Measurements from ENCODE around the gene KIZ. TPM values are rescaled to one million over a fixed set of nuclear protein-coding genes. Genes with fewer than 3 reads are reported as not detected.

KIZ gene
- total RNA-seq, 1 experiment from 2014 or later = 17.6 TPM

GRCh38 chr20:21103582-21104465, 22.1 kb upstream of the KIZ start:
- Histone ChIP-seq H3K27me3 (ENCODE audit: insufficient read depth, low read length) (no peaks in the 10 kb centered on the region), H3K4me1 (ENCODE audit: control insufficient read depth in 1 of 2, insufficient read depth in 2 of 2, low read length in 2 of 2) (no peaks in the 10 kb centered on the region), H3K27ac (ENCODE audit: low read depth, low read length) (no peak overlapping the region), H3K9ac (ENCODE audit: low read length) (no peak overlapping the region), H3K36me3 (ENCODE audit: control insufficient read depth in 1 of 2, insufficient read depth in 2 of 2, low read length in 2 of 2) (no peaks in the 10 kb centered on the region), H3K79me2 (ENCODE audit: insufficient read depth, low read length) (no peaks in the 10 kb centered on the region), H3K9me3 (ENCODE audit: control insufficient read depth in 1 of 2, insufficient read depth in 1 of 2, low read depth in 1 of 2, low read length in 2 of 2) (no peaks in the 10 kb centered on the region), H4K20me1 (ENCODE audit: insufficient read depth) (no peaks in the 10 kb centered on the region), H2AFZ (ENCODE audit: low read depth, low read length, poor library complexity, severe bottlenecking) (no peak overlapping the region), H3K4me2 (ENCODE audit: low read length) (no peak overlapping the region), H3K4me3 (replicated peaks in 1 of 2; ENCODE audit: low read depth in 1 of 2, low read length in 2 of 2) (no peak overlapping the region), H3K9me2 (ENCODE audit: insufficient read depth) (no peaks in the 10 kb centered on the region)
- ChIA-PET POLR2A (no interaction called here), CTCF (no interaction called here), RAD21 (ENCODE audit: low non-redundant PET in 1 of 2, low total read pairs in 2 of 2, uncharacterized antibody in 2 of 2, unreplicated experiment in 2 of 2) (no interaction called here)
- BruUV-seq (replicated peaks) = no TSS peak
- ATAC-seq = no peak
- DNase-seq (ENCODE audit: low read depth, low spot score) = no peak
- TF ChIP-seq YY1 (IDR thresholded peaks at IDR 0.05; ENCODE audit: extremely low read depth, insufficient replicate concordance, low read depth, low read length) (no peak), ATF3 (IDR thresholded peaks at IDR 0.05) (no peak), TCF7L2 (IDR thresholded peaks at IDR 0.05; ENCODE audit: borderline replicate concordance, extremely low read depth, insufficient read depth, insufficient read length) (no peak), RAD21 (IDR thresholded peaks at IDR 0.05; ENCODE audit: low read depth) (no peak), CTCF (IDR thresholded peaks at IDR 0.05 in 2 of 3, conservative IDR thresholded peaks at IDR 0.05 in 1 of 3; ENCODE audit: borderline replicate concordance in 1 of 3, insufficient read depth in 1 of 3, low read depth in 2 of 3, low read length in 2 of 3) (no peak), MAX (IDR thresholded peaks at IDR 0.05) (no peak), FOSL1 (IDR thresholded peaks at IDR 0.05; ENCODE audit: low read depth) (no peak), EZH2 (IDR thresholded peaks at IDR 0.05) (no peak), EZH2phosphoT487 (IDR thresholded peaks at IDR 0.05; ENCODE audit: borderline replicate concordance) (no peak), REST (IDR thresholded peaks at IDR 0.05; ENCODE audit: low read depth) (no peak)
- intact Hi-C loops (cut with micrococcal nuclease) = no loop called here
